Omental fat pad (tissue), 4 donors: Measurements from ENCODE around the gene EFCAB6. TPM values are rescaled to one million over a fixed set of nuclear protein-coding genes. Genes with fewer than 3 reads are reported as not detected.

ENCODE experiments used
- ATAC-seq: fragments of 150-250 bp; one replicate; pipeline ENCODE4 v1.9.1; 2016; ENCODE audit warnings: mild to moderate bottlenecking, moderate library complexity; ENCODE audit not compliant: low FRiP score
- DNase-seq: peaks from one replicate; pipeline ENCODE4 v3.0.0-alpha.2; 2019; ENCODE audit warnings: low spot score
- total RNA-seq, 4 donors: library from RNA; depleted of rRNA; stranded (reverse); fragments of >200 nt; gene quantifications; one replicate each; pipeline ENCODE4 v1.1.0, GENCODE V29; 2016
- TF ChIP-seq, protein P1 (sequence below), 3 donors: fragments of 450-650 bp; IDR thresholded peaks; one replicate each; pipeline ENCODE4 v1.5.1; 2016 to 2017; ENCODE audit warnings: antibody characterized with exemption in 3 of 3, mild to moderate bottlenecking in 3 of 3, moderate library complexity in 2 of 3

EFCAB6 gene
- total RNA-seq, 4 donors from 2014 or later, result 0.48 to 3.2 (median 1.9) TPM

DNA sequence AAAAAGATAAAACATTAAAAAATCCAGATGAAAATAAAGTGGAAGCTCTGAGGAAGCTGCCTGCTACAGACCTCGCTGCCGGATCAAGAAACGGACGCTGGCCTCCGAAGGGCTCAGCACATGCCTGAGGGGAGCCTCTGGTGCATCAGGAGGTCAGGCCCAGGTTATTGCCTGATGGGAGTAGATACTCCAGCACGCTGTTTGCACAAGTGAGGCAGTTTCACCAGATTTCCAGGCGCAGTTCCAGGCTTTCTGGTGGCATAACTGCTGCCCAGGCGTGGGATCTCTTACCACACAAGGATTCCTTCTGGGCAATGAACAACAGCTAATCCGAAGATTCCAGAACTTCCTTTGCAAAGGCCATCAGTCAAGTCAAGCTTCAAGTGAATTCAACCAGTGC is 246.1 kb downstream of the EFCAB6 start:
- no peak for DNase-seq
- no peak for ATAC-seq

DNA sequence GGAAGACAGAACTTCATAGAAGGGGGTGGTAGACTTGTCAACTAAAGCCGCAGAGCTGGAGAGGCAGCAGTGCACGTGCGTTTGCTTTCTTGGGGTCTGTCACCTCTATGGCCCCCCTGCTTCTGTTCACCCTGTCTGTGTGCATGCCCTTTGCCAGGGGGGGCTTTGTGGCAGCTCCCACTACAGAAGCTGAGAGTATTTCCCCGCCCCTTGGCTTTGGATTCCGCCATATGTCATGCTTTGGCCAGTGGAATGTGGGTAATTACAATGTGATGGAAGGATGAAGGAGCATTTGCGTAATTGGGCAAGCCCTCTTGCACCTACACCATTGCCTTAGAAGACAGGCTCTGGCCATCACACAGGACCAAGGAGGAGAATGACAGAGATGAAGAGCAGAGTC is 247.2 kb downstream of the EFCAB6 start:
- DNase-seq, result no peak
- TF ChIP-seq, protein P1, sequence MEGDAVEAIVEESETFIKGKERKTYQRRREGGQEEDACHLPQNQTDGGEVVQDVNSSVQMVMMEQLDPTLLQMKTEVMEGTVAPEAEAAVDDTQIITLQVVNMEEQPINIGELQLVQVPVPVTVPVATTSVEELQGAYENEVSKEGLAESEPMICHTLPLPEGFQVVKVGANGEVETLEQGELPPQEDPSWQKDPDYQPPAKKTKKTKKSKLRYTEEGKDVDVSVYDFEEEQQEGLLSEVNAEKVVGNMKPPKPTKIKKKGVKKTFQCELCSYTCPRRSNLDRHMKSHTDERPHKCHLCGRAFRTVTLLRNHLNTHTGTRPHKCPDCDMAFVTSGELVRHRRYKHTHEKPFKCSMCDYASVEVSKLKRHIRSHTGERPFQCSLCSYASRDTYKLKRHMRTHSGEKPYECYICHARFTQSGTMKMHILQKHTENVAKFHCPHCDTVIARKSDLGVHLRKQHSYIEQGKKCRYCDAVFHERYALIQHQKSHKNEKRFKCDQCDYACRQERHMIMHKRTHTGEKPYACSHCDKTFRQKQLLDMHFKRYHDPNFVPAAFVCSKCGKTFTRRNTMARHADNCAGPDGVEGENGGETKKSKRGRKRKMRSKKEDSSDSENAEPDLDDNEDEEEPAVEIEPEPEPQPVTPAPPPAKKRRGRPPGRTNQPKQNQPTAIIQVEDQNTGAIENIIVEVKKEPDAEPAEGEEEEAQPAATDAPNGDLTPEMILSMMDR (IDR thresholded peaks at IDR 0.05), result no peak
- no peak for ATAC-seq

More for the DNA sequence above, 246.1 kb downstream of the EFCAB6 start:
- TF ChIP-seq, protein P1 (IDR thresholded peaks at IDR 0.05), result no peak

DNA sequence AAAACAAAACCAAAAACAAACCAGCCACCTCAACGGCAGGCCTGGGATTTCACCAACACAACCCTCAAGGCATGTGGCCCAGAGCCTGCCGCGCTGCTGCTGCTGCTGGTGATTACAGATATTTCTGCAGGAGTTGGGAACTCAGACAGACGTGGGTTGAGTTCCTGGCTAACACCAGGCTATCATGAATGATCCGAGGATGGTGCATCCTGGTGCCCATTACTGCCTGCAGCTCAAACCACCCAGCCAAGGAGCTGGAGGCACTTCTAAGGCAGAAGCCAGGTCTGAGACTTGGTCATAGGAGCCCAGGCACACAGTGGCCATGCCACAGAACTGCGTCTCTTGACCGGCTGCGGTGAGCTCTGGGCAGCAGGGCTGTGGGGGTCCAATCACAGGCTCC is 248.5 kb downstream of the EFCAB6 start:
- ATAC-seq, result no peak
- TF ChIP-seq, protein P1 (IDR thresholded peaks at IDR 0.05), result no peak
- DNase-seq, result no peak

DNA sequence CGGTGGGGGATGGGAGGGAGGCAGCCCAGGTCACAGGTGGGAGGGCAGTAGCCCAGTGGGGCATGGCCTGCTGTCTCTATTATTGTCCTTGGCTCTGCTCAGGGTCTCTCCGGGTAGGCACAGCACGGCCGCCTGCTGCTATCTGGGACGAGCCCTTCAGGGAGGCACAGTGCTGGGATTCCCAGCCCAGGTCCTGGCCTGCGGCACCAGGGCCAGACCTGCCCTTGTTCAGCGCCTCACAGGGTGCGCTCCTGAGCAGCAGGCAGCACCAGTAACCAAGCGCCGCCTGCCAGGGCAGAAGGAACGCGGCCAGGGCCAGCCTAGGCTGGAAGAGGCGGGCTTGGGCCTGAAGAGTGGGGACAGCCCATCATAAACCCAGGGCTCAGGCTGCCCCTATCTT is 249.3 kb downstream of the EFCAB6 start:
- TF ChIP-seq, protein P1 (IDR thresholded peaks at IDR 0.05), result no peak
- DNase-seq, result no peak
- no peak for ATAC-seq

DNA sequence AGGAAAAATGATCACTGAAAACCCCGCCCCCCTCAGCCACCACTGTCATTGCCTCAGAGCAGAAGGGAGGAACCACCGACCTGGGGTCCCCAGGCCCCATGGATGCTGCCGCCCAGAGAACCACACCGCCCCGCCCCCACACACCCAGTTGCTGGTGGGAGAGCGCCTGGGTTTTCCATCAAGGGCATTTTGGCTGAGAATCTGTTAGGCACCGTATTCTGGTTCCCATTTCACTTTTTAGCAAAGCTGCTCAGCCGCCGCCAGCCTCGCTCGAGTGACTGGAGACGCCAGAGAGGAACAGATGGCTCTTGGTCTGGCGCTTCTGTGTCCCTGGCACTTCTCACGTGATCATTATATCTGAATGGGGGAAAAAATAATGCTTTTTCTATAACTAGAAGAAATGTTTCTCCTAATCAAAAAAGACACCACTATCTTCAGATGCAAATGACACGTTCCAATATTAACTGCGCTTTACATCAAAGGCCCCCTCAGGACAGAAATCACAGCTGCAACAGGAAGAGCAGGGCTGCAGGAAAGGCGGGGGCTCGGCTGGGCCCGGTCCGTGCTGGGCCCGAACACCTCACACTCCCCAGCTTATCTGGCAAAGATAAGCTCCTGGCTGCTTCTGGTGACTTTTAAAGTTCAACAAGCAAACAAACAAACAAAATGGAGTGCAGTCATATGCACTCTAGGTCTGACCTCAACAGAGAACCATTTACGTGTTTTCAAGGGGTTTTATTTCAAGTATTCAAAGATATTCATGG is 250.5 kb downstream of the EFCAB6 start:
- TF ChIP-seq, protein P1 (IDR thresholded peaks at IDR 0.05), result no peak
- no peak for ATAC-seq
- no peak for DNase-seq

DNA sequence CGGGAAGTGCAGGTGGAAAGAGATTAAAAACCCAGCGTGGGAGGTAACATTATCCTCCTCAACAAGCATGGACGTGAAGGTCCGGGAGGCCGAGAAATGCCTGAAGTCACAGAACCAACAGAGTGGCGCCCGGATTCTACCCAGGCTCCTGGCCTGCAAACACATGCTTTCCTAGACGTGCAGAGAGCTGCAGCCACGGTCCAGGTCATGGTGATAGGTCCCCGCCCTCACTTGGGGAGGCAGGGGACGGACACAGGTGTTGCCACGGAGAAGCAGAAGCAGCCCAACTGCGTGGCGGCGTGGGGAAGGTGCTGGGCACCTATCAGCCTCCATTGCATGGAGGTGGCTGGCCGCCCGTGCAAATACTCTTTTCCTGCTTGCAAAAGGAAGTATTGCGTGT is 251.5 kb downstream of the EFCAB6 start:
- TF ChIP-seq, protein P1 (IDR thresholded peaks at IDR 0.05), result no peak
- no peak for DNase-seq
- no peak for ATAC-seq
